Gastrocnemius medialis (tissue), 4 donors: Measurements from ENCODE around the gene MAG.

Experiments
- POLR2A ChIP-seq, 2 donors: fragments of 450-650 bp; IDR thresholded peaks; one replicate each; pipeline ENCODE4 v1.6.1; 2017; ENCODE audit warnings: antibody characterized with exemption in 2 of 2, mild to moderate bottlenecking in 2 of 2, moderate library complexity in 2 of 2
- TF ChIP-seq, protein P1 (sequence below), 5 experiments: fragments of 450-650 bp in 3 of 5; fragments of 200-600 bp in 2 of 5; sonication (generic) in 2 of 5; IDR thresholded peaks in 4 of 5; conservative IDR thresholded peaks in 1 of 5; 1 replicate in 4 of 5; 2 replicates in 1 of 5; pipeline ENCODE4 v1.5.1; 2016 to 2019; ENCODE audit warnings: antibody characterized with exemption in 5 of 5, mild to moderate bottlenecking in 3 of 5, moderate library complexity in 3 of 5

DNA sequence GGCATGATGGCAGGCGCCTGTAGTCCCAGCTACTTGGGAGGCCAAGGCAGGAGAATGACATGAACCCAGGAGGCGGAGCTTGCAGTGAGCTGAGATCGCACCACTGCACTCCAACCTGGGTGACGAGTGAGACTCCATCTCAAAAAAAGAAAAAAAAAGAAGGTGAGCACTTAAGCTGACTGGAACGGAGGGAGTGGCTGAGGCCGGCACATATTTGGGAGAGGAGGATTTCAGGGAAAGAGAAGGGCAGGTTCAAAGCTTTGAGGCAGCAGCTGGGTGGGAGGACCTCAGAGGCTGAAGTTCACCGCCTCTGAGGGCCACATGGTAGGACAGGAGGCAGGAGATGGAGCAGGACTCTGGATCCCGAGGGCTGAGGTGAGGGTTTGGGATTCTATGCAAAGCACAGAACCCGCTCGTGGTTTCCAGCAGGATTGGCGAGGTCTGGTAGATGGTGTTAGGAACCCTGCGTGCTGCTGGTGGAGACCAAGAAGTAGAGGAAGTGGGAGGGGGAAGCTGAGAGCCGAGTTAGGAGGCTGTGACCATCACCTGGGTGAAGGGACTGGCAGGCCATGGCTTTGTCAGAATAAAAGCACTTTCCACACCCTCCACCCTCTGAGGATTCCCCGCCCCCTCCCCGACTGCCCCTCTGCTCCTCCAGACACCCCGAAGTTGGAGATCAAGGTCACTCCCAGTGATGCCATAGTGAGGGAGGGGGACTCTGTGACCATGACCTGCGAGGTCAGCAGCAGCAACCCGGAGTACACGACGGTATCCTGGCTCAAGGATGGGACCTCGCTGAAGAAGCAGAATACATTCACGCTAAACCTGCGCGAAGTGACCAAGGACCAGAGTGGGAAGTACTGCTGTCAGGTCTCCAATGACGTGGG lies 45.4 kb downstream of the MAG start:
- TF ChIP-seq, protein P1, sequence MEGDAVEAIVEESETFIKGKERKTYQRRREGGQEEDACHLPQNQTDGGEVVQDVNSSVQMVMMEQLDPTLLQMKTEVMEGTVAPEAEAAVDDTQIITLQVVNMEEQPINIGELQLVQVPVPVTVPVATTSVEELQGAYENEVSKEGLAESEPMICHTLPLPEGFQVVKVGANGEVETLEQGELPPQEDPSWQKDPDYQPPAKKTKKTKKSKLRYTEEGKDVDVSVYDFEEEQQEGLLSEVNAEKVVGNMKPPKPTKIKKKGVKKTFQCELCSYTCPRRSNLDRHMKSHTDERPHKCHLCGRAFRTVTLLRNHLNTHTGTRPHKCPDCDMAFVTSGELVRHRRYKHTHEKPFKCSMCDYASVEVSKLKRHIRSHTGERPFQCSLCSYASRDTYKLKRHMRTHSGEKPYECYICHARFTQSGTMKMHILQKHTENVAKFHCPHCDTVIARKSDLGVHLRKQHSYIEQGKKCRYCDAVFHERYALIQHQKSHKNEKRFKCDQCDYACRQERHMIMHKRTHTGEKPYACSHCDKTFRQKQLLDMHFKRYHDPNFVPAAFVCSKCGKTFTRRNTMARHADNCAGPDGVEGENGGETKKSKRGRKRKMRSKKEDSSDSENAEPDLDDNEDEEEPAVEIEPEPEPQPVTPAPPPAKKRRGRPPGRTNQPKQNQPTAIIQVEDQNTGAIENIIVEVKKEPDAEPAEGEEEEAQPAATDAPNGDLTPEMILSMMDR (IDR thresholded peaks at IDR 0.05 in 4 of 5, conservative IDR thresholded peaks at IDR 0.05 in 1 of 5): no peak
- no peak for TF ChIP-seq POLR2A (IDR thresholded peaks at IDR 0.05)
